Panc1 (cell line): Measurements from ENCODE around the gene MED8. TPM values are rescaled to one million over a fixed set of nuclear protein-coding genes. Genes with fewer than 3 reads are reported as not detected.

Source experiments
- ATAC-seq: fragments of 200-7000 bp; cut with Tn5 transposase; 2 replicates; pipeline ENCODE4 v1.9.1; 2020; ENCODE audit warnings: mild to moderate bottlenecking, moderate library complexity
- BruUV-seq: library from RNA; stranded (reverse); fragments of 400-500 nt; replicated peaks from 2 replicates; lab custom pipeline; 2021; lab: Mats Ljungman, UMichigan
- CTCF ChIA-PET: fragments of 300-600 bp; sonication (Branson Sonifier 250); formaldehyde crosslinking; loops from one replicate; lab custom pipeline; 2022; ENCODE audit warnings: antibody characterized with exemption; lab: Charles Lee
- POLR2A ChIA-PET: fragments of 300-600 bp; sonication (Branson Sonifier 250); formaldehyde crosslinking; loops from one replicate; lab custom pipeline; 2022; ENCODE audit warnings: antibody characterized with exemption; lab: Charles Lee
- DNase-seq: peaks from one replicate; pipeline ENCODE4 v3.0.0-alpha.2; 2010; ENCODE audit warnings: low read depth, low spot score
- H3K27ac ChIP-seq: 2 replicates; pipeline ENCODE4 v1.5.1; 2011; ENCODE audit warnings: mild to moderate bottlenecking, low read length, inconsistent platforms
- H3K27me3 ChIP-seq: fragments of 200-500 bp; sonication (Bioruptor generic); 2 replicates; pipeline ENCODE4 v1.6.0; 2014; ENCODE audit warnings: low read length, inconsistent platforms; ENCODE audit not compliant: control insufficient read depth, insufficient read depth
- H3K36me3 ChIP-seq: fragments of 200-500 bp; sonication (Bioruptor generic); 2 replicates; pipeline ENCODE4 v1.5.1; 2014; ENCODE audit warnings: inconsistent platforms, mild to moderate bottlenecking, low read length, moderate library complexity; ENCODE audit not compliant: control insufficient read depth, insufficient read depth
- H3K4me1 ChIP-seq: 2 replicates; pipeline ENCODE4 v1.5.1; 2011; ENCODE audit warnings: inconsistent platforms, mild to moderate bottlenecking, low read length, moderate library complexity; ENCODE audit not compliant: control insufficient read depth, insufficient read depth
- H3K4me3 ChIP-seq, 2 experiments: 2 replicates each; pipeline ENCODE4 v1.5.1; 2011 to 2012; ENCODE audit warnings: low read depth in 2 of 2, low read length in 2 of 2, mild to moderate bottlenecking in 2 of 2, inconsistent platforms in 1 of 2, moderate library complexity in 1 of 2
- H3K9me3 ChIP-seq: fragments of 200-500 bp; sonication (Bioruptor generic); 2 replicates; pipeline ENCODE4 v1.5.1; 2014; ENCODE audit warnings: low read depth, mild to moderate bottlenecking, inconsistent platforms, low read length, moderate library complexity; ENCODE audit not compliant: control insufficient read depth, insufficient read depth
- POLR2AphosphoS5 ChIP-seq: IDR thresholded peaks from 2 replicates; pipeline ENCODE4 v1.6.1; 2012; ENCODE audit warnings: mild to moderate bottlenecking, low read depth, low read length, moderate library complexity
- REST ChIP-seq, 2 experiments: IDR thresholded peaks; 2 replicates each; pipeline ENCODE4 v1.6.1; 2011 to 2012; ENCODE audit warnings: low read depth in 2 of 2, control low read depth in 1 of 2, low read length in 1 of 2, mild to moderate bottlenecking in 1 of 2, moderate library complexity in 1 of 2; ENCODE audit not compliant: insufficient read depth in 1 of 2
- SIN3A ChIP-seq: IDR thresholded peaks from 2 replicates; pipeline ENCODE4 v1.6.1; 2012; ENCODE audit warnings: low read depth, mild to moderate bottlenecking, low read length, moderate library complexity, borderline replicate concordance; ENCODE audit not compliant: insufficient read depth
- TCF7L2 ChIP-seq: IDR thresholded peaks from 2 replicates; pipeline ENCODE4 v1.6.1; 2011; ENCODE audit warnings: mild to moderate bottlenecking, low read depth, low read length, inconsistent platforms
- in situ Hi-C: cut with HindIII; loops from 2 replicates; pipeline ENCODE4 v1.10.0; 2016; ENCODE audit warnings: low sequenced_read_pairs, low pct_unique_long_range_greater_than_20kb
- intact Hi-C: fragments of 100-400 bp; cut with micrococcal nuclease; formaldehyde crosslinking; loops from one replicate; pipeline ENCODE4 v1.10.0; 2022; ENCODE audit not compliant: unreplicated experiment
- total RNA-seq: library from RNA; stranded (reverse); gene quantifications from one replicate; pipeline ENCODE4 v1.2.1, GENCODE V29; 2021; ENCODE audit not compliant: unreplicated experiment
- TF ChIP-seq, protein P1 (sequence below): fragments of 450-650 bp; IDR thresholded peaks from 2 replicates; pipeline ENCODE4 v1.5.1; 2017; ENCODE audit warnings: mild to moderate bottlenecking

Gene MED8
- total RNA-seq, 1 experiment from 2014 or later, result 50.8 TPM

- ATAC-seq, result no peak
Observed at GRCh38 chr1:43351421-43352350, 37.9 kb downstream of the MED8 start.

GRCh38 chr1:43350976-43351375 lies 38.6 kb downstream of the MED8 start:
- ATAC-seq (no peak), DNase-seq (no peak)
- H3K27ac ChIP-seq, result no peak overlapping the region
- BruUV-seq, result no TSS peak
- no peaks in the 10 kb centered on the region for H3K9me3 ChIP-seq
- no peak overlapping the region for H3K4me3 ChIP-seq
- no peaks in the 10 kb centered on the region for H3K27me3 ChIP-seq
- in situ Hi-C loops (no loop called here), intact Hi-C loops (no loop called here)
- H3K36me3 ChIP-seq, result no peaks in the 10 kb centered on the region
- POLR2A ChIA-PET, result no interaction called here
- no peak for TF ChIP-seq SIN3A
- TF ChIP-seq POLR2AphosphoS5, result no peak
- TF ChIP-seq REST (IDR thresholded peaks at IDR 0.05; ENCODE audit: insufficient read depth in 1 of 2, low read depth in 2 of 2, low read length in 1 of 2), result no peak
- TF ChIP-seq, protein P1, sequence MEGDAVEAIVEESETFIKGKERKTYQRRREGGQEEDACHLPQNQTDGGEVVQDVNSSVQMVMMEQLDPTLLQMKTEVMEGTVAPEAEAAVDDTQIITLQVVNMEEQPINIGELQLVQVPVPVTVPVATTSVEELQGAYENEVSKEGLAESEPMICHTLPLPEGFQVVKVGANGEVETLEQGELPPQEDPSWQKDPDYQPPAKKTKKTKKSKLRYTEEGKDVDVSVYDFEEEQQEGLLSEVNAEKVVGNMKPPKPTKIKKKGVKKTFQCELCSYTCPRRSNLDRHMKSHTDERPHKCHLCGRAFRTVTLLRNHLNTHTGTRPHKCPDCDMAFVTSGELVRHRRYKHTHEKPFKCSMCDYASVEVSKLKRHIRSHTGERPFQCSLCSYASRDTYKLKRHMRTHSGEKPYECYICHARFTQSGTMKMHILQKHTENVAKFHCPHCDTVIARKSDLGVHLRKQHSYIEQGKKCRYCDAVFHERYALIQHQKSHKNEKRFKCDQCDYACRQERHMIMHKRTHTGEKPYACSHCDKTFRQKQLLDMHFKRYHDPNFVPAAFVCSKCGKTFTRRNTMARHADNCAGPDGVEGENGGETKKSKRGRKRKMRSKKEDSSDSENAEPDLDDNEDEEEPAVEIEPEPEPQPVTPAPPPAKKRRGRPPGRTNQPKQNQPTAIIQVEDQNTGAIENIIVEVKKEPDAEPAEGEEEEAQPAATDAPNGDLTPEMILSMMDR, result no peak
- TF ChIP-seq TCF7L2, result no peak
- peaks cover 14% of the 10 kb centered on the region for H3K4me1 ChIP-seq
- CTCF ChIA-PET, result no interaction called here

More at GRCh38 chr1:43351421-43352350, 37.9 kb downstream of the MED8 start:
- BruUV-seq, result no TSS peak
- Histone ChIP-seq H3K27me3 (no peaks in the 10 kb centered on the region), H3K4me1 (peaks cover 14% of the 10 kb centered on the region), H3K36me3 (no peaks in the 10 kb centered on the region), H3K4me3 (no peak overlapping the region), H3K27ac (no peak overlapping the region), H3K9me3 (no peaks in the 10 kb centered on the region)
- ChIA-PET POLR2A (no interaction called here), CTCF (no interaction called here)
- no peak for DNase-seq
- in situ Hi-C loops (no loop called here), intact Hi-C loops (no loop called here)
- TF ChIP-seq, protein P1, result no peak
- TF ChIP-seq POLR2AphosphoS5, result no peak
- TF ChIP-seq TCF7L2, result no peak
- TF ChIP-seq SIN3A, result no peak
- TF ChIP-seq REST (IDR thresholded peaks at IDR 0.05; ENCODE audit: insufficient read depth in 1 of 2, low read depth in 2 of 2, low read length in 1 of 2), result no peak
